T-cell (primary cell): ENCODE data around the gene EN2. TPM values are rescaled to one million over a fixed set of nuclear protein-coding genes. Genes with fewer than 3 reads are reported as not detected.

Experiments used
- ATAC-seq, 4 experiments: fragments of 200-7000 bp in 3 of 4; fragments of 150-1000 bp in 1 of 4; cut with Tn5 transposase; replicated peaks in 1 of 4; 1 replicate in 3 of 4; 2 replicates in 1 of 4; pipeline ENCODE4 v1.10.0; 2021; ENCODE audit warnings: moderate library complexity in 3 of 4, mild to moderate bottlenecking in 2 of 4, moderate number of reproducible peaks in 1 of 4
- CTCF ChIA-PET, 2 donors: fragments of 300-600 bp; sonication (Branson Sonifier 250); formaldehyde crosslinking; loops; one replicate each; lab custom pipeline; 2022; ENCODE audit warnings: antibody characterized with exemption in 2 of 2; lab: Charles Lee
- POLR2A ChIA-PET, 2 donors: fragments of 300-600 bp; sonication (Branson Sonifier 250); formaldehyde crosslinking; loops; one replicate each; lab custom pipeline; 2022; ENCODE audit warnings: antibody characterized with exemption in 2 of 2; lab: Charles Lee
- DNase-seq, 35 experiments: peaks; one replicate each; pipeline versions ENCODE4 v3.0.0 to v3.0.0-alpha.2; 2013 to 2023
- H3K27ac ChIP-seq: one replicate; pipeline ENCODE4 v1.5.1; 2013; ENCODE audit warnings: low read length
- H3K27me3 ChIP-seq, 2 experiments: replicated peaks in 1 of 2; 1 replicate in 1 of 2; 2 replicates in 1 of 2; pipeline versions ENCODE4 v1.6.1 to v1.7.0; 2013; ENCODE audit warnings: low read length in 1 of 2, mixed read lengths in 1 of 2; ENCODE audit not compliant: control insufficient read depth in 2 of 2, insufficient read depth in 2 of 2; ENCODE audit errors: extremely low read depth in 1 of 2
- H3K36me3 ChIP-seq, 2 donors: 1 replicate in 1 of 2; 2 replicates in 1 of 2; pipeline versions ENCODE4 v1.6.1 to v1.7.0; 2013; ENCODE audit warnings: low read length in 1 of 2; ENCODE audit not compliant: control insufficient read depth in 2 of 2, insufficient read depth in 1 of 2; ENCODE audit errors: extremely low read depth in 1 of 2
- H3K4me1 ChIP-seq, 2 experiments: 1 replicate in 1 of 2; 2 replicates in 1 of 2; pipeline versions ENCODE4 v1.6.1 to v1.7.0; 2013; ENCODE audit warnings: low read length in 2 of 2, mixed read lengths in 1 of 2; ENCODE audit not compliant: insufficient read depth in 2 of 2, control insufficient read depth in 1 of 2; ENCODE audit errors: extremely low read depth in 1 of 2
- H3K4me3 ChIP-seq, 2 donors: 1 replicate in 1 of 2; 2 replicates in 1 of 2; pipeline versions ENCODE4 v1.5.1 to v1.7.0; 2013; ENCODE audit warnings: mild to moderate bottlenecking in 2 of 2, low read length in 1 of 2, moderate library complexity in 1 of 2; ENCODE audit not compliant: control insufficient read depth in 1 of 2; ENCODE audit errors: extremely low read depth in 1 of 2
- H3K9me3 ChIP-seq: 2 replicates; pipeline ENCODE4 v1.7.0; 2013
- H3K27ac Mint-ChIP-seq, 2 donors: one replicate each; pipeline ENCODE4 v1.8.0; 2020 to 2021; ENCODE audit warnings: mild to moderate bottlenecking in 2 of 2, mixed read lengths in 2 of 2
- H3K27me3 Mint-ChIP-seq, 2 donors: one replicate each; pipeline ENCODE4 v1.8.0; 2021 to 2022; ENCODE audit warnings: mixed read lengths in 2 of 2
- H3K36me3 Mint-ChIP-seq: one replicate; pipeline ENCODE4 v1.8.0; 2021; ENCODE audit warnings: mixed read lengths
- H3K4me1 Mint-ChIP-seq, 3 donors: one replicate each; pipeline ENCODE4 v1.8.0; 2020 to 2022; ENCODE audit warnings: mixed read lengths in 3 of 3, mild to moderate bottlenecking in 1 of 3
- H3K4me3 Mint-ChIP-seq, 3 donors: one replicate each; pipeline ENCODE4 v1.8.0; 2020 to 2022; ENCODE audit warnings: mild to moderate bottlenecking in 3 of 3, mixed read lengths in 3 of 3, moderate library complexity in 3 of 3
- H3K9me3 Mint-ChIP-seq, 3 donors: one replicate each; pipeline ENCODE4 v1.8.0; 2020 to 2022; ENCODE audit warnings: mixed read lengths in 3 of 3
- WGBS: methylation state at CpG from one replicate; pipeline ENCODE4 v1.1.5; 2013; ENCODE audit warnings: missing lambda C conversion rate; ENCODE audit not compliant: insufficient coverage; 5-methylcytosine and 5-hydroxymethylcytosine counted together
- total RNA-seq, 35 experiments: library from RNA in 6 of 35; stranded (reverse) in 6 of 35; fragments of 120-200 nt in 1 of 35; gene quantifications; one replicate each; pipeline versions ENCODE4 v1.2.1 to v1.2.4 and lab custom pipeline; 2013 to 2026

Gene EN2
- total RNA-seq, 5 donors from 2014 or later (not counting 1 experiment from before 2014, with no cell fraction given), result not detected

GRCh38 chr7:155505422-155505793 is 47.5 kb downstream of the EN2 start:
- Mint-ChIP-seq H3K36me3 (no peaks in the 10 kb centered on the region), H3K9me3 (no peaks in the 10 kb centered on the region), H3K4me1 (peaks cover 21 to 39% (median 23%) of the 10 kb centered on the region in 3 donors), H3K4me3 (no peak overlapping the region), H3K27me3 (peaks cover 85 to 87% of the 10 kb centered on the region in 2 donors), H3K27ac (no peak overlapping the region)
- H3K4me3 ChIP-seq, result no peak overlapping the region
- ChIA-PET POLR2A (no interaction called here), CTCF (no interaction called here)
- DNase-seq (no peak), ATAC-seq (no peak)
- H3K36me3 ChIP-seq, result no peaks in the 10 kb centered on the region
- peaks cover 24 to 47% of the 10 kb centered on the region in 2 experiments for H3K27me3 ChIP-seq
- H3K9me3 ChIP-seq, result no peaks in the 10 kb centered on the region
- H3K4me1 ChIP-seq, result peaks cover 6 to 15% of the 10 kb centered on the region in 2 experiments
- no peak overlapping the region for H3K27ac ChIP-seq
- 40% methylated on average over 1 of the region's 3 CpGs for WGBS

- 9% methylated on average over 4 of the region's 14 CpGs for WGBS
- H3K36me3 Mint-ChIP-seq, result no peaks in the 10 kb centered on the region
- no peak overlapping the region for H3K27ac ChIP-seq
- H3K4me3 Mint-ChIP-seq, result no peak overlapping the region
- no peak for DNase-seq
- no peaks in the 10 kb centered on the region for H3K36me3 ChIP-seq
- ChIA-PET CTCF (no interaction called here), POLR2A (no interaction called here)
- peaks cover 85 to 87% of the 10 kb centered on the region in 2 donors for H3K27me3 Mint-ChIP-seq
- H3K4me3 ChIP-seq, result no peak overlapping the region
- no peak overlapping the region for H3K27ac Mint-ChIP-seq
- peaks cover 27 to 47% of the 10 kb centered on the region in 2 experiments for H3K27me3 ChIP-seq
- peak in 1 of 4 experiments; percentile 30 for ATAC-seq
- H3K9me3 ChIP-seq, result no peaks in the 10 kb centered on the region
- H3K9me3 Mint-ChIP-seq, result no peaks in the 10 kb centered on the region
- peaks cover 6 to 15% of the 10 kb centered on the region in 2 experiments for H3K4me1 ChIP-seq
- peaks cover 21 to 41% (median 24%) of the 10 kb centered on the region in 3 donors for H3K4me1 Mint-ChIP-seq
Measured at GRCh38 chr7:155506854-155507337, 49.0 kb downstream of the EN2 start.

- H3K9me3 Mint-ChIP-seq, result no peaks in the 10 kb centered on the region
- no peak for DNase-seq
- WGBS, result no CpG with 5 or more reads among the region's 4 CpGs
- CTCF ChIA-PET, result no interaction called here
- H3K4me3 Mint-ChIP-seq, result no peak overlapping the region
- peaks cover 21 to 41% (median 24%) of the 10 kb centered on the region in 3 donors for H3K4me1 Mint-ChIP-seq
- Histone ChIP-seq H3K27me3 (peaks cover 27 to 49% of the 10 kb centered on the region in 2 experiments), H3K9me3 (no peaks in the 10 kb centered on the region), H3K4me1 (peaks cover 6 to 15% of the 10 kb centered on the region in 2 experiments), H3K36me3 (no peaks in the 10 kb centered on the region), H3K27ac (no peak overlapping the region), H3K4me3 (no peak overlapping the region)
- H3K27me3 Mint-ChIP-seq, result peaks cover 85 to 87% of the 10 kb centered on the region in 2 donors
- POLR2A ChIA-PET, result no interaction called here
- no peak for ATAC-seq
- H3K27ac Mint-ChIP-seq, result no peak overlapping the region
- H3K36me3 Mint-ChIP-seq, result no peaks in the 10 kb centered on the region
Measured at GRCh38 chr7:155507576-155507975, 49.6 kb downstream of the EN2 start.

- H3K36me3 ChIP-seq, result no peaks in the 10 kb centered on the region
- peaks cover 27 to 46% of the 10 kb centered on the region in 2 experiments for H3K27me3 ChIP-seq
- peaks cover 21 to 41% (median 24%) of the 10 kb centered on the region in 3 donors for H3K4me1 Mint-ChIP-seq
- H3K4me3 ChIP-seq, result no peak overlapping the region
- H3K27ac ChIP-seq, result no peak overlapping the region
- ATAC-seq (no peak), DNase-seq (no peak)
- ChIA-PET POLR2A (no interaction called here), CTCF (no interaction called here)
- WGBS, result 12% methylated on average over 14 of the region's 29 CpGs
- H3K36me3 Mint-ChIP-seq, result no peaks in the 10 kb centered on the region
- peaks cover 78 to 82% of the 10 kb centered on the region in 2 donors for H3K27me3 Mint-ChIP-seq
- peak overlapping the region in 1 of 3 donors; percentile 61 for H3K4me3 Mint-ChIP-seq
- H3K9me3 Mint-ChIP-seq, result no peaks in the 10 kb centered on the region
- peaks cover 6 to 15% of the 10 kb centered on the region in 2 experiments for H3K4me1 ChIP-seq
- peak overlapping the region in 1 of 2 donors; percentile 36 for H3K27ac Mint-ChIP-seq
- H3K9me3 ChIP-seq, result no peaks in the 10 kb centered on the region
Measured at GRCh38 chr7:155508376-155509358, 50.7 kb downstream of the EN2 start.

GRCh38 chr7:155509359-155509724 is 51.4 kb downstream of the EN2 start:
- Mint-ChIP-seq H3K4me1 (peaks cover 21 to 41% (median 24%) of the 10 kb centered on the region in 3 donors), H3K36me3 (no peaks in the 10 kb centered on the region), H3K27ac (no peak overlapping the region), H3K4me3 (peak overlapping the region in 1 of 3 donors; percentile 61), H3K9me3 (no peaks in the 10 kb centered on the region), H3K27me3 (peaks cover 78 to 82% of the 10 kb centered on the region in 2 donors)
- ChIA-PET POLR2A (no interaction called here), CTCF (no interaction called here)
- ATAC-seq, result no peak
- Histone ChIP-seq H3K36me3 (no peaks in the 10 kb centered on the region), H3K4me1 (peaks cover 6 to 15% of the 10 kb centered on the region in 2 experiments), H3K27ac (no peak overlapping the region), H3K4me3 (peak overlapping the region in 1 of 2 donors; percentile 21), H3K9me3 (no peaks in the 10 kb centered on the region), H3K27me3 (peaks cover 30 to 43% of the 10 kb centered on the region in 2 experiments)
- DNase-seq, result no peak
- WGBS, result 8% methylated on average over 10 of the region's 16 CpGs

- H3K27me3 Mint-ChIP-seq, result peaks cover 78 to 80% of the 10 kb centered on the region in 2 donors
- Histone ChIP-seq H3K27ac (no peak overlapping the region), H3K4me3 (peak overlapping the region in 1 of 2 donors; percentile 25), H3K27me3 (peaks cover 33 to 39% of the 10 kb centered on the region in 2 experiments), H3K9me3 (no peaks in the 10 kb centered on the region), H3K4me1 (peaks cover 6 to 15% of the 10 kb centered on the region in 2 experiments), H3K36me3 (no peaks in the 10 kb centered on the region)
- ChIA-PET POLR2A (no interaction called here), CTCF (no interaction called here)
- WGBS, result 4% methylated on average over 61 of the region's 68 CpGs
- H3K27ac Mint-ChIP-seq, result peak overlapping the region in 1 of 2 donors; percentile 8
- no peaks in the 10 kb centered on the region for H3K9me3 Mint-ChIP-seq
- peak overlapping the region in 1 of 3 donors; percentile 63 for H3K4me3 Mint-ChIP-seq
- peak in 1 of 4 experiments; percentile 17 for ATAC-seq
- H3K36me3 Mint-ChIP-seq, result no peaks in the 10 kb centered on the region
- H3K4me1 Mint-ChIP-seq, result peaks cover 21 to 41% (median 24%) of the 10 kb centered on the region in 3 donors
- DNase-seq, result no peak
Measured at GRCh38 chr7:155509725-155510551, 52.0 kb downstream of the EN2 start.
